ENCODE results near the gene DPPA5.
"Not testable (repeated sequence)": the region's sequence is repeated elsewhere in the genome, so short reads cannot be mapped to it uniquely, and the experiment has no call there.

The DPPA5 gene, protein sequence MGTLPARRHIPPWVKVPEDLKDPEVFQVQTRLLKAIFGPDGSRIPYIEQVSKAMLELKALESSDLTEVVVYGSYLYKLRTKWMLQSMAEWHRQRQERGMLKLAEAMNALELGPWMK
- total RNA-seq, result 0 reads per million in 4 experiments

GRCh38 chr6:73353636-73354593, at the start of gene DPPA5:
Gene DPPA5, minus strand, starts transcription at chr6:73354276. Its CDS starts 51 bp downstream, at chr6:73354225.
- DNase-seq, result no peak

- no peak for DNase-seq
Observed at GRCh38 chr6:73400656-73401055, 46.6 kb upstream of the DPPA5 start.

GRCh38 chr6:73395875-73396274, 41.8 kb upstream of the DPPA5 start:
- DNase-seq, result no peak

- peak; percentile 41 for DNase-seq
Observed at GRCh38 chr6:73394577-73395354, 40.7 kb upstream of the DPPA5 start, which contains the start of gene DDX43. Gene DDX43, plus strand, starts transcription at chr6:73394828. Its CDS starts 78 bp downstream, at chr6:73394906.

GRCh38 chr6:73393278-73393677, 39.2 kb upstream of the DPPA5 start:
- DNase-seq, result no peak

GRCh38 chr6:73392188-73392587, 38.1 kb upstream of the DPPA5 start:
- not testable (repeated sequence) for DNase-seq

GRCh38 chr6:73391675-73392074, 37.6 kb upstream of the DPPA5 start:
- no peak for DNase-seq

DNA sequence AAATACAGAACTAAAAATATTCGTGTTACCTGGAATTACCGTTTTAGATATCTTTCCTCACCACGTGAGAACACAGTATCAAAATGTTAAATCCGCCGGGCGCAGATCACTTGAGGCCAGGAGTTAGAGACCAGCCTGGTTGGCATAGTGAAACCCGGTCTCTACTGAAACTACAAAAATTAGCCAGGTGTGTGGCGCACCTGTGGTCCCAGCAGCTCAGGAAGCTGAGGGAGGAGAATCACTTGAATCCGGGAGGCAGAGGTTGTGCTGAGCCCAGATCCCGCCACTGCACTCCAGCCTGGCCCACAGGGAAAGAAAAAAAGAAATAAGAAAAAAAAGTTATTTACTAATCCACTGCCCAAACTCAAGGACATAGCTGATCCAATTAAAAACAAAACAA, 35.8 kb upstream of the DPPA5 start:
- no peak for DNase-seq

DNA sequence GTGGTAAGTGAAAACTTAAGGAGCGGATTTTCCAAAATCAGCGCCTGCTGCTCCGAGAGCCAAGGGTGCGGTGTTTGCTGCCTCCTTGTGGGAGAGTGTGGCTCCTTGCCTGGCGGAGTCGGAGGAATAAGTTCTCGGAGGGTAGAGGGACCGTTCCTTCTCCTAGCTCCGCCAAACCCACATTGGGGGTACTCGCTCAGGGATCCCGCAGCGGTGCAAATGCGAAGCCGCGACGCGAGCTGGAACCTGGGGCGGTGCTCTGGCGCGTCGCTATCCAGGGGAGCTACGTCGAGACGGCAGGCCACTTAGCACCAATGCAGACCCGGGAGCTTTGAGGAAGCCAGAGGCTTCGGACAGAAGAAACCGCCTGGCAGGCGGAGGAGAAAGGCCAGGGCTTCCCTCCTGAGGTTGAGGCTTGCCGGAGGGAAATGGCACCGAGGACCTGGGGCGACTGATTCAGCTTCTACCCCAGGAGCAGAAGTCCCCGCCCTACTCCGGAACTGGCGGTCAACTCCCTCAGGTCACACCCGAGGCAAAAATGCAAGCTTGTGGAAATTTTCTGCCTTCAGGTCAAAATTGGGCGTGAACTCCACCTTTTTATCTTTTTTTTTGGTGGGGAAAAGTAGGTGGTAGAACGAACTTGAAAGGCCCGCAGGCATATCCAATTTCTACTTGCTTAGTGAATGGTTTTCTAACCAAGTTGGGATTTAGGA, 34.9 kb upstream of the DPPA5 start:
- DNase-seq, result no peak

DNA sequence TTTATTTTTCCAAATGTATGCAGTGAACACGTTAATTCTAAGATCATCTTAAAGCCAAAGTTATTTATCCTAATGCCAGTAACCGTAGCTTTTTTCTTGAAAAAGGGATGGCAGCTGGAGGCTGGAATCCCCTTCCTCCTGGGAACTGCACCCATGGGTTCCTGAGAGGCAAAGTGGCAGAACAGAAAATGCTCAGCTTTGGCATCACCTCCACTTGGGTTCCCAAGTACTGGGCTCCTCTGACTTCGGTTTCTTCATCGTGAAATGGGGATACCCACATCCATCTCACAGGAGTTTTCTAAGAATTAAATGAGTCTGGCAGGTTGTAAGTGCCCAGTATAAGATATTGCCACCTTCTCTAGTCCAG, 34.3 kb upstream of the DPPA5 start:
- DNase-seq, result no peak

DNA sequence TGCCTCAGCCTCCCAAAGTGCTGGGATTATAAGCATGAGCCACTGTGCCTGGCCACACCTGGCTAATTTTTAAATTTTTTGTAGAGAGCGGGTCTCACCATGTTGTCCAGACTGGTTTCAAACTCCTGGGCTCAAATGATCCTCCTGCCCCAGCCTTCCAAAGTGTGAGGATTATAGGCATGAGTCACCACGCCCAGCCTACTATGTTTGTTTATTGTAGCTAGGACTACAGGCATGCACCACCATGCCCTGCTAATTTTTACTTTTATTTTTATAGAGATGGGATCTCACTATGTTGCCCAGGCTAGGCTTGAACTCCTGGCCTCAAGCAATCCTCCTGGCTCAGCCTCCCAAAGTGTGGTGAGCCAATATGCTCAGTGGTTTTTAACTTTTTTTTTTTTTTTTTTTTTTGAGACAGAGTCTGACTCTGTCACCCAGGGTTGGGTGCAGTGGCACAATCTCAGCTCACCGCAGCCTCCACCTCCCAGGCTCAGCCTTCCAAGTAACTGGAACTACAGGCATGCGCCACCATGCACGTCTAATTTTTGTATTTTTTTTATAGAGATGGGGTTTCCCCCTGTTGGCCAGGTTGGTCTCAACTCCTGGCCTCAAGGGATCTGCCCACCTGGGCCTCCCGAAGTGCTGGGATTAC, 28.5 kb upstream of the DPPA5 start:
- no peak for DNase-seq

DNA sequence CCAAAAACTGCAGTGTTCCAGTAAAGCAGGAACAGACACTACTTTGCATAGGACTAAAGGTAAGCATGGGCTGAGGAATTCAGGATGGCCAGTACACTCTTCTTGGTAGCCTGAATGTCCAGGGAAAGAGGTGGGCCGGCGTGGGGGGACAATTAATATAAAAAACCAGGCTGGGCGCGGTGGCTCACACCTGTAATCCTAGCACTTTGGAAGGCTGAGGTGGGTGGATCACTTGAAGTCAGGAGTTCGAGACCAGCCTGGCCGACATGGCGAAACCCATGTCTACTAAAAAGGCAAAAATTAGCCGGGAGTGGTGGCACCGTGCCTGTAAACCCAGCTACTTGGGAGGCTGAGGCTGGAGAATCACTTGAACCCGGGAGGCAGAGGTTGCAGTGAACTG, 27.5 kb upstream of the DPPA5 start:
- DNase-seq, result not testable (repeated sequence)

GRCh38 chr6:73377225-73377624, 23.1 kb upstream of the DPPA5 start:
- DNase-seq, result no peak

- DNase-seq, result no peak
Observed at GRCh38 chr6:73375216-73375615, 21.1 kb upstream of the DPPA5 start.

GRCh38 chr6:73372516-73372915, 18.4 kb upstream of the DPPA5 start:
- no peak for DNase-seq

DNA sequence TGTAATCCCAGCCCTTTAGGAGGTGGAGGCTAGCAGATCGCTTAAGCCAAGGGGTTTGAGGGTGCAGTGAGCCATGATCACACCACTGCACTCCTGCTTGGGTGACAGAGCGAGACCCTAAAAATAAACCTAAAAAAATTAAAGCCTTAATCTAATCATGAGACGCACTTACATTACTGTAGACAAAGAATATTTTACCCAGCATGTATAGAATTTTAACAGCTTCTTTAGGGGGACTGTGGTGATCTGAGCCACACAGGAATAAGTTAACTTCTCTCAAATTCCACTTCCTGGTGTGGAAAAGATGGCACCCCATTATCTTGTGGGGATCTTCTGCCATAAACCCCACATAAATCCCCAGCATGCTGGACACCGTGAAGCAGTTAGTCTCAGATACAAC, 17.9 kb upstream of the DPPA5 start:
- no peak for DNase-seq

- no peak for DNase-seq
Observed at GRCh38 chr6:73369563-73369962, 15.5 kb upstream of the DPPA5 start, which contains the start of gene OOEP. Gene OOEP, minus strand, starts transcription at chr6:73369897. Its CDS starts 105 bp downstream, at chr6:73369792.

- no peak for DNase-seq
Observed at GRCh38 chr6:73369157-73369556, 15.1 kb upstream of the DPPA5 start.

DNA sequence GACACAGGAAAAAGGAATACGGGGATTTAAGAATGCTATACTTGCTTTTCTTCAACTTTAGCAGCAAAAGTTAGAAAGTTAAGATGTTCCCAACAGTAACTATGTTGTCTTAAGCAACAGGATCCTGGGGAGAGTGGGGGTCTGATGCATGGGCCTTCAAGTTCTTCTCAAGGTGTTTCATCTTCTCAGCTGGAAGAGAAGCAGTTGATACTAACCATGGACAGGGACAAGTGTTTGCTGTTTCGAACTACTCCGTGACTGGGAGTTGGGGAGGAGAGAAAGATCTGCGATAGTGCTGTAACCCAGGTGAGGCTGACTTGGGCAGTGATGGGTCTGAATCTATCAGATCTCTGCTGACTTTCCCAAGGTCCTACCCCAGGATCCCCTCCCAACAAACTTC, 14.6 kb upstream of the DPPA5 start:
- no peak for DNase-seq

DNA sequence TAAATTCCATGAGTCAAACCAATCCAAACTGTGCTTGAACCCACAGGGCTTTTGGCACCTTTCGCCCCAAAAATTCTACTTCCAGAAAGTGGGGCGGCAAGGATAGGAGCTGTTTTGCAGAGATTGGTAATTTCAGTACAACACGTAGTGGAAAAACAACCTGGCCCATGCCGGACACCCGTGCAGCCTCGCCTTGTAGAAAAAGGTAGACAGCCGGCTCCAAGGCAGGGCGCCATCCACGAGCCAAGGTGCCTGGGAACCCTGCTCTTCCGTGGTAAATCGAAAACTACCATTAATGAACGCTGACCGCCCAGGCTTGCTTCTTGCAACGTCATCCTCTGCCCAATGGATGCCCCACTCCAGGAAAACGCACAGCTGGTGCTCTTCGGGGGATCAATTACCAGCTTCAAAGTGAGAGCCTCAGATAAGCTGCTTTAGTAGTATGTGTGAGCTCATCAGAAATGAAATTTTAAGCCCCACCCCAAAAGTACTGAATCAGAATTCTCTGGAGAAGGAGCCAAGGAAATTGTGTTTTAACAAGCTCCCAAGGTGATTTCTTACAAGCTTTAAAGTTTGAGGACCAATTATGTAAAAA, 13.8 kb upstream of the DPPA5 start:
- DNase-seq, result no peak

DNA sequence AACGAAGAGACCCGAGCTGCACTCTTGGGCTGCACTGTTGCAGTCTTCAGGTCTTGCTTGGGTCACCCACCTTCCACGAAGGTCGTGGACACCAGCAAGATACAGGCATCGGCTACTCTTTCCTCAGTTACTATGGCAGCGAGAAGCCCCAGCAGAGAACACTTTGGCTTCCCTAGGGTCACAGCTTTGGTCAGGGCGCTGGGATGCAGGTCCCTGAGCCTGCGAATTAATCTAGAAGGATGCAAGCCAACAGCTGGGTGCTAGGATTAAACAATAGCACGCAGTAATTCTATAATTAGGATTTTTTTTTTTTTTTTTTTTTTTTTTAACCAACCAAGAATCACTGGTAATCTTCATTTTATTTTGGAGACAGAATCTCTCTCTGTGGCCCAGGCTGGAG, 10.5 kb upstream of the DPPA5 start:
- no peak for DNase-seq

- no peak for DNase-seq
Observed at GRCh38 chr6:73364121-73364520, 10.0 kb upstream of the DPPA5 start.
